GM18951 (cell line): ENCODE data around the gene HES5.

ENCODE experiments used
- POLR2A ChIP-seq: IDR thresholded peaks from 4 replicates; pipeline ENCODE4 v1.6.1; 2011; ENCODE audit warnings: mild to moderate bottlenecking; ENCODE audit not compliant: insufficient read length, insufficient read depth; ENCODE audit errors: extremely low read depth
- in situ Hi-C: fragments of 300-500 bp; cut with MboI; formaldehyde crosslinking; loops from one replicate; pipeline ENCODE4 v1.12.0; 2022; ENCODE audit warnings: low sequenced_read_pairs, mixed read lengths, inconsistent platforms; ENCODE audit not compliant: unreplicated experiment

The HES5 gene

DNA sequence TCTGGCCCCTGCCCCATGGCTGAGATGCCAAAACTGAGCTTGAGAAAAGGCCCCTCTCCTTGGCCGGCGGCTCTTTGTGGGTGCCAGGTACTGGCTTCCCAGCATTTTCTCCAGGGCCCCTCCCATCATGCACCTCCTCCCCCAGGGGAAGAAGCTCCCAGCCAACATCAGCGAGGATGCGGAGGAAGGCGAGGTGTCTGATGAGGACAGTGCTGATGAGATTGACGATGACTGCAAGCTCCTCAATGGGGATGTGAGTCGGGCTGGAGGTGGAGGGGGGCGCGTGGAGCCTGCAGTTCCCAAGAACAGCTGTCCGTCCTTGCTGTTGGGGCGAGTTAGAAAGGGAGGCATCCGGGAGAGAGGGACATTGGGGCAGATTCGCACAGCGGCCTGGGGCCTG is 40.4 kb downstream of the HES5 start:
- in situ Hi-C loops, result no loop called here
- no peak for TF ChIP-seq POLR2A

- in situ Hi-C loops, result no loop called here
- TF ChIP-seq POLR2A, result no peak
Measured at GRCh38 chr1:2488688-2489087, 41.4 kb downstream of the HES5 start.

GRCh38 chr1:2486558-2486957 is 43.5 kb downstream of the HES5 start:
- in situ Hi-C loops, result no loop called here
- no peak for TF ChIP-seq POLR2A

- in situ Hi-C loops, result no loop called here
- no peak for TF ChIP-seq POLR2A
Measured at GRCh38 chr1:2486041-2486440, 44.0 kb downstream of the HES5 start.

GRCh38 chr1:2483970-2484369 is 46.1 kb downstream of the HES5 start:
- no peak for TF ChIP-seq POLR2A
- in situ Hi-C loops, result no loop called here

GRCh38 chr1:2483026-2483425 is 47.0 kb downstream of the HES5 start:
- in situ Hi-C loops, result no loop called here
- TF ChIP-seq POLR2A, result no peak

DNA sequence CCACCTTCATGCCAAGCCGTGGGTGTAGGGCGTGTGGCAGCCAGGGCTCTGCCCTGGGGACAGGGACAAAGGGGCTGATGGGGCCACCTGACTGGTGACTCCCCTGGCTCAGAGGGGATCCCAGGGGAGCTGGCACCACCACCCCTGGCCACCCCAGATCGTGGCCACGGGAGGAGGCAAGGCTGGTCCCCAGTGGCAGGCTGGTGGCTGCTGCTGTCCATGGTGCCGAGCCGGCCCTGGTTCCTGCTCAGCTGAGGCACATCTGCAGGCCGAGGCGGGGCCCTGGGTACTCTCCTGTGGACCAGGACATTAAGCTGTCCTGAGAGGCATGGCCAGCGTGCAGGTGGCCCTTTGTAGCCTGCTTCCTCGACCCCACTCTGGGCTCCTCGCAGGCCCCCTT is 47.5 kb downstream of the HES5 start:
- in situ Hi-C loops, result no loop called here
- no peak for TF ChIP-seq POLR2A

DNA sequence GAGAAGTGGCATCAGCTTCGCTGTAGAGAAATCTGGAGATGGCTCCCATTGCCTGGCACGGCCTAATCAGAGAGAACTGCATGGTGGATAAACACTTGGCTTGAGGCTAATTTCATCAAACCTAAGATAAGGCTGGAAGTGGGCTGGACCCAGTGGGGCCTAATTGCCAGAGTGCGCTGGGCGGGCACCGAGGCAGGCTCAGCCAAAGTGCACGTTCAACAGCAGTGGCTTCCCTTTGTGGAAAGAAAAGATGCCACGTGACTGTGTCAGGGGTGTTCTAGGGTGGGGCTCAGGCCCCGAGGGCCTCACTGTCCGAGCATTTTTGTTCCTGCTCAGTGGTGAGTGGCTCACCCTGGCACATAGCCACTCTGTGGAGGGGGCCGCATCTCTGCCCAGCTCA is 48.2 kb downstream of the HES5 start:
- in situ Hi-C loops, result no loop called here
- no peak for TF ChIP-seq POLR2A

DNA sequence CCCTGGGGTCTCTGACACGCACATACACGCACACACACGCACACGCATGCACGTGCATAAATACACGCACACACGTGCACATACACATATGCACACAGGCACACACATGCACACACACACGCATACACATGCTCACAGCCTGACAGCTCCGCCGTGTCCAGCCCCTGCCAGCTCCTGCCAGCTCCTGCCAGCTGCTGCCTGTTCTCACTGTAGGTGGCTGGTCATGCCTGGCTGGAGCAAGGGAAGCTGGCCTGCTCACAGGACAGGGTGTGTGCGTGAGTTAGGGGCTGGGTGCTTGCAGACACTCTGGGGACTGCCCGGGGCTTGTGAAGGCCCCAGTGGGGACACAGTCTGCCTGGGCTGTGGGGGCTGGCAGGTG is 49.1 kb downstream of the HES5 start:
- no peak for TF ChIP-seq POLR2A
- in situ Hi-C loops, result no loop called here

DNA sequence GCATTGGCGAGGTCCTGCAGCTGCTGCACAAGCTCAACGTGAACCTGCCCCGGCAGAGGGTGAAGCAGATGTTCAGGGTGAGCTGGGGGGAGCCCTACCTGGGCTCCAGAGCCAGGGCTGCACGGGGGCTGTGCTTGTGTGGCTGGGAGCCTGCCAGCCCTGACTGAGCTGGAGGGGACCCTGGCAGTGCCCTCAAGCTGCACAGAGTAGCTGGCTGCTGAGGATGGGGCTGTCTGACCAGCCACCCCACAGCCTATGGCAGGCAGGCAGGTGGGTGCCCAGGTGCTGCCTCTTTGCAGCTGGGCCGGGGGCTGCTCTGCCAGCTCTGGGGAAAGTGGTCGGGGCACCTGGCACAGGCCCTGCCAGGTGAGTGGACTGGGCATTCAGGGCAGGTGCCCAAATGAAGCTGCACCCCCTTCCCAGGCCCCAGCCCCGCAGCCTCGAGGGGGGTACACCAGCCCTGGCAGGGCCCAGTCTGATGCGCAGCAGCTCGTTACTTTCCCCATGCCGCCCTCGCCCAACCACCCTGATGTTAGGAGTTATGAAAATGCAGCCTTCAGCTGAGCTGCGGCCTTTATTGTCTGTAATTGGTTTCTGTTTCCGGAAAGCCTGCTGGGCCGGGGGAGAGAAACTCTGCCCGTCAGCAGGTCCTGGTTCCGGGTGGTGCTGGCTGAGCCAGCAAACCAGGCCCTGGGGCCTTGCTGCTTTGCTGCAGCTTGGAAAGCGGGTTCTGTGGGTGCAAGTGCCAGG is 49.7 kb downstream of the HES5 start:
- TF ChIP-seq POLR2A, result no peak
- in situ Hi-C loops, result no loop called here

GRCh38 chr1:2479618-2480017 is 50.4 kb downstream of the HES5 start:
- TF ChIP-seq POLR2A, result no peak
- in situ Hi-C loops, result no loop called here

DNA sequence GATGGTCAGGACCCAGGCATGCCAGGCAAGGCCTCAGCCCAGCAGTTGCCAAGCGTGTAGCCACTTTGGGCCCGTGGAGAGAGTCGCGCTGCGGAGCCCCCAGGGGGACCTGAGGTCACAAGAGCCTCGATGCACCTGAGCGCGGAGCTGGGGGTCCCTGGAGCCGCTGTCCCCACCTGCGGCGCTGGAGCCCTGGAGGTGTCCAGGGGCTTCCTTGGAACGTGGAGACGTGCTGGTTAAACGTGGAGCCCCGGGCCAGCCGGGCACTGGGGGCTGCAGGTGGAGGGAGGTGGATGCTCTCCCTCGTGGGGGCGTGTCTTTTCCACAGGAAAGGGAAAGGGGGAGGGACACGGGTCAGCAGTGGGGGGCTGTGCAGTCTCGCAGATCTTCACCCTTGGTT is 50.9 kb downstream of the HES5 start:
- TF ChIP-seq POLR2A, result no peak
- in situ Hi-C loops, result no loop called here
